T-helper 2 cell treated with Interferon-gamma antibody and Interleukin-4, amounts not matched to agents 100 ng/mL and 5 ng/mL, for 36 hours (primary cell): ENCODE results near the gene MICU2. TPM values are rescaled to one million over a fixed set of nuclear protein-coding genes. Genes with fewer than 3 reads are reported as not detected.

Source experiments
- total RNA-seq: library from RNA; stranded (reverse); gene quantifications from 2 replicates; pipeline ENCODE4 v1.2.3, GENCODE V29; 2022

MICU2 gene
- total RNA-seq, 1 donor from 2014 or later = 35.3 TPM

Other genes starting within 250 kb of the MICU2 start
- 86.1 and 86.3 TPM in 2 replicates for gene ZDHHC20, start 144.9 kb downstream of the MICU2 start, total RNA-seq
- gene FGF9, start 66.9 kb upstream of the MICU2 start, total RNA-seq = not detected in 2 replicates